Measurements from ENCODE around the gene GOSR1. TPM values are rescaled to one million over a fixed set of nuclear protein-coding genes. Genes with fewer than 3 reads are reported as not detected.
"Not testable (repeated sequence)": the region's sequence is repeated elsewhere in the genome, so short reads cannot be mapped to it uniquely, and the experiment has no call there.

The GOSR1 gene
- total and polyA plus RNA-seq, 12 donors = 7.9 to 43.9 (median 32.2) TPM

DNA sequence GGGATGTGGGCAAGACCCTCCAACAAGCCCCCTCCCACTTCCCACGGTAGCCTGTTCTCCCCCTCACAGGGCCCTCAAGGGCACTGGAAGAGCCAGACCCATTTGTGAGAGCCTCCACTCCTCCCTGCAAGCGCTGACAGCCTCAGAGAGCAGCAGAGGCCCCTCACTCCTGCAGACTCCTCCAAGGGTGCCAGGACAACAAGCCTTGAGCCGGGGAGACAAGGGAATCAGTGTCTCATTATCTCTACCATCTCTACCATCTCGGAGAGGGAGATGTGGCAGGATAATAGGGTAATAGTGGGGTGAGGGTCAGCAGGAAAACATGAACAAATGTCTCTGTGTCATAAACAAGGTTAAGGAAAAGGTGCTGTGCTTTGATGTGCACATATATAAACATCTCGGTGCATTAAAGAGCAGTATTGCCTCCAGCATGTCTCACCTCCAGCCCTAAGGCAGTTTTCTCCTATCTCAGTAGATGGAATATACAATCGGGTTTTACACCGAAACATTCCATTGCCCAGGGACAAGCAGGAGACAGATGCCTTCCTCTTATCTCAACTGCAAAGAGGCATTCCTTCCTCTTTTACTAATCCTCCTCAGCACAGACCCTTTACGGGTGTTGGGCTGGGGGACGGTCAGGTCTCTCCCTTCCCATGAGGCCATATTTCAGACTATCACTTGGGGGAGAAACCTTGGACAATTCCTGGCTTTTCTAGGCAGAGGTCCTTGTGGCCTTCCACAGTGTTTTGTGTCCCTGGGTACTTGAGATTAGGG, 86.1 kb downstream of the GOSR1 start:
- intact Hi-C loops (cut with DNase I); ATAC-seq; H3K36me3 ChIP-seq; H3K4me3 ChIP-seq; H3K9me3 ChIP-seq; H3K4me1 ChIP-seq; H3K27ac ChIP-seq; DNase-seq: not testable (repeated sequence)
- peaks cover 0 to 25% (median 9%) of the 10 kb centered on the region in 7 donors for H3K27me3 ChIP-seq
- 46 to 51% methylated on average over 9 of the region's 9 CpGs for WGBS, 2 donors

DNA sequence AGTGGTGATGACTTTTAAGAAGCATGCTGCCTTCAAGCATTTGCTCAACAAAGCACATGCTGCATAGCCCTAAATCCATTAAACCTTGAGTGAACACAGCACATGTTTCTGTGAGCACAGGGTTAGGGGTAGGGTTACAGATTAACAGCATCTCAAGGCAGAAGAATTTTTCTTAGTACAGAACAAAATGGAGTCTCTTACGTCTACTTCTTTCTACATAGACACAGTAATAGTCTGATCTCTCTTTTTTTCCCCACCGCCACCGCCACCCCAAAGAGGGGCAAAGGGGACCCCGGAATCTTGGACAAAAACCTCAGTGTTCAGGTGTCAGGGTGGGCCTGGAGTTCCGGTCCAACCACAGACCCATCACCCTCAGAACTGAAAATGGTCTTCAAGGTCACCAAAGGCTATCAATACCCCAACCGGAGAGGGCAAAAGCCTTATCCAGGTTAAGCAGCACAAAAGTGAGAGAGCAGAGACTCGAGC, 86.7 kb downstream of the GOSR1 start:
- H3K9me3 ChIP-seq; intact Hi-C loops (cut with DNase I); H3K4me1 ChIP-seq; H3K36me3 ChIP-seq; H3K4me3 ChIP-seq; ATAC-seq; H3K27ac ChIP-seq; DNase-seq: not testable (repeated sequence)
- H3K27me3 ChIP-seq = peaks cover 0 to 29% (median 9%) of the 10 kb centered on the region in 7 donors
- WGBS, 2 donors = 64 to 72% methylated on average over 7 of the region's 7 CpGs

DNA sequence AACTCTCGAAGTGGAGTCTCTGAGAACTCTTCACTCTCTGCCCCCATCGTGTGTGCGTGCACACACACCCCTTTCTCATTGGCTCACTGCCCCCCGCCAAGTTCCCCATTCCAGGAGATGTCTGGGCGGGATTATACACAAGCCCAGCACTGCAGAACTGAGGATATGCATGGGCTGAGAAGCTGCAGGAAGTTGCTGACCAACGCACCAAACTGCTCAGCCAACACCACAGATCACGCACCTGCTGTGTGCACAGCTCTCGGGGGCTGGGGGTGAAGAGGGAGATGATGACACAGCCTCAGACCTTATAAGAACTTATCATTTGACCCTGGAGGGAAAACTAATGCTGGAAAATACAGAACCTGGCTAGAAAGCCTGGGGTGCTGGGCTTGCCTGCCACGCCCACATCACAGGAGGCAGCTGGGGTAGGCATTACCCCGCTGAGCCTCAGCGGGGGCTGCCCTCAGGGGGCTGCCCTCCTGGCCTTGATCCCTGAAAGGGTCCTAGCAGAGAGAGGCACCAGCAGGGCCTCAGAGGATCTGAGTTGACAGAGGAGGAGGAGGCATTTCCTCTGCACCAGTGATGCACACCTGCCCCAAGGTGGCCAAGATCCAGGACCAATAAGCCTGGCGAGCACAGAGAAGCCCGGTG, 87.3 kb downstream of the GOSR1 start:
- H3K9me3 ChIP-seq; DNase-seq; H3K4me3 ChIP-seq; ATAC-seq; H3K4me1 ChIP-seq; H3K27ac ChIP-seq; intact Hi-C loops (cut with DNase I); H3K36me3 ChIP-seq: not testable (repeated sequence)
- peaks cover 0 to 29% (median 9%) of the 10 kb centered on the region in 7 donors for H3K27me3 ChIP-seq
- 48 to 58% methylated on average over 13 of the region's 13 CpGs for WGBS, 2 donors

DNA sequence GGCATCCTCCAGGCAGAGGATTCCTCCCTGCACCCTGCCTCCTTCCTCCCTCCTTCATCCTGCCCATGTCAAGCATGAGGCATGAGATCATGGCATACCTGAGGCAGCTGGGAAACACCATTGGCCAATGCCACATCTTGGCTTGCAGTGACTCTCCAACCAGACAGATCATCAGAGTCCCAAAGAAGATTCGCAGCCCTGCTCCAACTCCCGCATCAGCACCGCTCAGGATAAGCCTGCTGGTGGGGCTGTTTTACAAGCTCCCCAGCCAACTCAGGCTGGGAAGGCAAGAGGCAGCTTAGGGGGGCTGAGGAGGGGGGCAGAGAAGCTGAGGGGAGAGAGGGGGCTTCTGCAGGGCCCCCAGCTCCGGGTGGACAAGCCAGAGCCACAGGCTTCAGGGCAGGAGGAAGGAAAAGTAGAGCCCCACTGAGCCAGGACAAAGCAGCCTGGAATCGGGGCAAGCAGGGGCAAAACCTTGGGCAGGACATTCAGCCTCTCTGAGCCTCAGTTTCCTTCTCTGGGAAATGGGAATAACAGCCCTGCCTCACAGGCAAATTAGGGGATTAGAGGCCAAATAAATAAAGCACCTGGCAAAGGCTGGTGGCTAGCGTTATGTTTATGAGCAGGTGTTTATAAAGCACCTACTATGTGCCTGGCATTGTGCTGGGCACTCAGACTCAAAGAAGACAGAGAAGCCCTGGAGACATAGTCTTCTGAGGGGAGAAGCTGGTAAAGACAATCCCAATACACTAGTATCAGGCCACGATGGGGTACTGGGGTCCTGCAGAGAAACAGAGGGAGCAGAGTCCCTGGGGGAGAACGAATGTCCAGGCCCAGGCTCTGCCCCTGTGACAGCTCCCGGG, 88.1 kb downstream of the GOSR1 start:
- peaks cover 0 to 29% (median 9%) of the 10 kb centered on the region in 7 donors for H3K27me3 ChIP-seq
- no peaks in the 10 kb centered on the region for H3K9me3 ChIP-seq
- H3K36me3 ChIP-seq = no peaks in the 10 kb centered on the region
- no peak overlapping the region for H3K4me3 ChIP-seq
- WGBS, 2 donors = 52 to 60% methylated on average over 9 of the region's 9 CpGs
- no peak overlapping the region for H3K27ac ChIP-seq
- DNase-seq (no peak), ATAC-seq (no peak)
- TF ChIP-seq, protein P1, sequence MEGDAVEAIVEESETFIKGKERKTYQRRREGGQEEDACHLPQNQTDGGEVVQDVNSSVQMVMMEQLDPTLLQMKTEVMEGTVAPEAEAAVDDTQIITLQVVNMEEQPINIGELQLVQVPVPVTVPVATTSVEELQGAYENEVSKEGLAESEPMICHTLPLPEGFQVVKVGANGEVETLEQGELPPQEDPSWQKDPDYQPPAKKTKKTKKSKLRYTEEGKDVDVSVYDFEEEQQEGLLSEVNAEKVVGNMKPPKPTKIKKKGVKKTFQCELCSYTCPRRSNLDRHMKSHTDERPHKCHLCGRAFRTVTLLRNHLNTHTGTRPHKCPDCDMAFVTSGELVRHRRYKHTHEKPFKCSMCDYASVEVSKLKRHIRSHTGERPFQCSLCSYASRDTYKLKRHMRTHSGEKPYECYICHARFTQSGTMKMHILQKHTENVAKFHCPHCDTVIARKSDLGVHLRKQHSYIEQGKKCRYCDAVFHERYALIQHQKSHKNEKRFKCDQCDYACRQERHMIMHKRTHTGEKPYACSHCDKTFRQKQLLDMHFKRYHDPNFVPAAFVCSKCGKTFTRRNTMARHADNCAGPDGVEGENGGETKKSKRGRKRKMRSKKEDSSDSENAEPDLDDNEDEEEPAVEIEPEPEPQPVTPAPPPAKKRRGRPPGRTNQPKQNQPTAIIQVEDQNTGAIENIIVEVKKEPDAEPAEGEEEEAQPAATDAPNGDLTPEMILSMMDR (IDR thresholded peaks at IDR 0.05) = no peak
- no peaks in the 10 kb centered on the region for H3K4me1 ChIP-seq
- intact Hi-C loops (cut with DNase I) = no loop called here

DNA sequence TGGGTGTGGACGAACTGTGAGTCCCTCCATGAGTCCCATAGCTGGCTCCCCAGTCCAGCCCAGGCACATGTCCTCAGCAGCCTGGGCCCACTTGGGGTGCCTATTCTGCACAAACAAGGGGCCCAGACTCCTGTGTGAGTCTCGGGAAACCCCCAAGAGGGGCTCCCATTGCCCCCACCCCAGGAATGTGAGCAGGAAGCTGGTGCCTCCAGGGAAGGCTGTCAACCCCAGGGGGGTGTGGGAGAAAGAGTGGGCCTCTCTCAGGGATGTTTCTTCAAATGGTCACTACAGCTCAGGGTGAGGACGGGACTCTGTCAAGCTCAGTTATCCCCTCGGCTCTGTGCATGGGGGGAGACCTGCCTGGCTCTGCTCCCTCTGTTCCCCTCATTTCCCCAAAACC, 88.9 kb downstream of the GOSR1 start:
- intact Hi-C loops (cut with DNase I); ATAC-seq; H3K27ac ChIP-seq; H3K4me1 ChIP-seq; H3K4me3 ChIP-seq; H3K36me3 ChIP-seq; H3K9me3 ChIP-seq; DNase-seq: not testable (repeated sequence)
- H3K27me3 ChIP-seq = peaks cover 0 to 29% (median 9%) of the 10 kb centered on the region in 7 donors
- 53 to 55% methylated on average over 4 of the region's 4 CpGs for WGBS, 2 donors

DNA sequence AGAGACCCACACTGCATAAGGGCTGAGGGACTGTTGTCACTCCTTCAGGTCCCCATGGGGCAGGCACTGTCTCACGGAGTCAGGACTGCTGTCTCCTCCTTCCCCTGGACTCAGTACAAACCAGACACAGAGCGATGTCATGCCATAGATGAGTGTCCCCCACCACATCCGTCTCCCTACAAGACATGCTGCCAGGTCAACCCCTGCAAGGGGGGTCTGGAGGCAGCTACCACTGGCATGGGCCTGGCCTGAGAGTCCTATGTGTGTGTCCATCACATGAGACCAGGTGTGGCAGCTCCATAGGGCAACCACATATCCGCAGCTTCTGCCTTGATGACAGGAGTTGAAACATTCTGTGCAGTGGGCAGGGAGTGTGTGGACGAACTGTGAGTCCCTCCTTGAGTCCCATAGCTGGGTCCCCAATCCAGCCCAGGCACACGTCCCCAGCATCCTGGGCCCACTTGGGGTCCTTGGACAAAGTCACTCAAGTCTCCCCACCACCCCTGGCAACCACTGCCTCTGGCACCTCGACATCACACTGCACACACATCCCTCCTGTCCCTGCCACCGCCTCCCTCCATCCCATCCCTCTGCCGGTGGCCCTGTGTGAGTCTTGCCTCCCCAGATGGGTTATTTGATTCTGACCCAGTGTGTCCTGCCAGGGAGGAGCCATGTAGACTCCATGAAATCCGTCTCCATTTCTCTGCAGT, 89.5 kb downstream of the GOSR1 start:
- peaks cover 0 to 29% (median 13%) of the 10 kb centered on the region in 7 donors for H3K27me3 ChIP-seq
- H3K4me3 ChIP-seq = not testable (repeated sequence)

More for the DNA sequence above, 89.5 kb downstream of the GOSR1 start:
- WGBS, 2 donors = 77 to 79% methylated on average over 10 of the region's 10 CpGs
- intact Hi-C loops (cut with DNase I); H3K4me1 ChIP-seq; DNase-seq; H3K9me3 ChIP-seq; H3K27ac ChIP-seq; ATAC-seq; H3K36me3 ChIP-seq: not testable (repeated sequence)
